Suprapubic skin (tissue), 4 donors: ENCODE measurements around the gene TFCP2L1.

Experiments
- CTCF ChIP-seq, 2 donors: fragments of 200-600 bp in 1 of 2; fragments of 450-650 bp in 1 of 2; sonication (generic) in 1 of 2; IDR thresholded peaks; one replicate each; pipeline ENCODE4 v1.5.1; 2016 to 2019; ENCODE audit warnings: antibody characterized with exemption in 2 of 2, mild to moderate bottlenecking in 1 of 2, moderate library complexity in 1 of 2
- EP300 ChIP-seq: sonication (generic); formaldehyde crosslinking; IDR thresholded peaks from one replicate; pipeline ENCODE4 v1.6.1; 2017; ENCODE audit warnings: antibody characterized with exemption
- POLR2A ChIP-seq, 2 donors: fragments of 450-650 bp; IDR thresholded peaks; one replicate each; pipeline ENCODE4 v1.6.1; 2017; ENCODE audit warnings: antibody characterized with exemption in 2 of 2, mild to moderate bottlenecking in 2 of 2, moderate library complexity in 2 of 2
- POLR2AphosphoS5 ChIP-seq, 3 donors: sonication (generic); formaldehyde crosslinking; IDR thresholded peaks; one replicate each; pipeline ENCODE4 v1.6.1; 2017; ENCODE audit warnings: antibody characterized with exemption in 3 of 3

- TF ChIP-seq CTCF (IDR thresholded peaks at IDR 0.05) (no peak), POLR2AphosphoS5 (IDR thresholded peaks at IDR 0.05) (no peak), EP300 (no peak), POLR2A (IDR thresholded peaks at IDR 0.05) (no peak)
These were observed 64.0 kb downstream of the TFCP2L1 start for GRCh38 chr2:121220995-121221394.
